HepG2 (cell line): ENCODE measurements around the gene MUCL3. TPM values are rescaled to one million over a fixed set of nuclear protein-coding genes. Genes with fewer than 3 reads are reported as not detected.

Experiments used
- ARNTL ChIP-seq: sonication (generic); formaldehyde crosslinking; IDR thresholded peaks from 2 replicates; pipeline ENCODE4 v1.4.0; 2020; ENCODE audit warnings: mild to moderate bottlenecking, missing genetic modification reagents
- ATF7-NPFF ChIP-seq: sonication (generic); formaldehyde crosslinking; IDR thresholded peaks from 2 replicates; pipeline ENCODE4 v1.8.1; 2023; ENCODE audit warnings: mild to moderate bottlenecking, low read depth, missing genetic modification reagents, moderate library complexity
- MED13 ChIP-seq: sonication (generic); formaldehyde crosslinking; IDR thresholded peaks from 2 replicates; pipeline ENCODE4 v1.5.0; 2020; ENCODE audit warnings: missing genetic modification reagents
- MTF1 ChIP-seq: sonication (generic); formaldehyde crosslinking; IDR thresholded peaks from 2 replicates; pipeline ENCODE4 v1.5.0; 2020; ENCODE audit warnings: missing genetic modification reagents
- PITX1 ChIP-seq: sonication (generic); formaldehyde crosslinking; IDR thresholded peaks from 2 replicates; pipeline ENCODE4 v1.5.1; 2020; ENCODE audit warnings: mild to moderate bottlenecking, missing genetic modification reagents
- REXO4 ChIP-seq: sonication (generic); formaldehyde crosslinking; IDR thresholded peaks from 2 replicates; pipeline ENCODE4 v1.8.0; 2022; ENCODE audit warnings: missing genetic modification reagents, mild to moderate bottlenecking, borderline replicate concordance
- SP4 ChIP-seq: sonication (generic); formaldehyde crosslinking; IDR thresholded peaks from 2 replicates; pipeline ENCODE4 v1.8.1; 2023; ENCODE audit warnings: mild to moderate bottlenecking, missing genetic modification reagents
- SRY ChIP-seq: sonication (generic); formaldehyde crosslinking; IDR thresholded peaks from 2 replicates; pipeline ENCODE4 v1.8.0; 2022; ENCODE audit warnings: mild to moderate bottlenecking, missing genetic modification reagents
- YEATS4 ChIP-seq: sonication (generic); formaldehyde crosslinking; IDR thresholded peaks from 2 replicates; pipeline ENCODE4 v1.4.0; 2020; ENCODE audit warnings: missing genetic modification reagents, borderline replicate concordance
- YY1 ChIP-seq: IDR thresholded peaks from 2 replicates; pipeline ENCODE4 v1.6.1; 2011; ENCODE audit warnings: low read length, low read depth, moderate library complexity, mild to moderate bottlenecking; ENCODE audit not compliant: insufficient read depth, insufficient replicate concordance
- ZNF296 ChIP-seq: sonication (generic); formaldehyde crosslinking; conservative IDR thresholded peaks from 2 replicates; pipeline ENCODE4 v1.5.0; 2020; ENCODE audit warnings: mild to moderate bottlenecking, missing genetic modification reagents
- ZNF501 ChIP-seq: sonication (generic); formaldehyde crosslinking; IDR thresholded peaks from 2 replicates; pipeline ENCODE4 v1.5.1; 2020; ENCODE audit warnings: mild to moderate bottlenecking, moderate library complexity, missing genetic modification reagents
- polyA plus RNA-seq, 8 experiments: library from polyadenylated mRNA; depleted of rRNA in 3 of 8; stranded (reverse) in 7 of 8; unstranded in 1 of 8; fragments of >200 nt; fragmentation: Illumina TruSeq in 4 of 8; extraction: Trizol in 4 of 8; gene quantifications; 2 replicates each; pipeline versions ENCODE4 v1.2.1 to v1.2.3, GENCODE V29; 2011 to 2016; ENCODE audit warnings: low read depth in 4 of 8, missing spikeins in 1 of 8, mixed read lengths in 1 of 8; ENCODE audit not compliant: insufficient read depth in 1 of 8
- total RNA-seq, 5 experiments: library from RNA; depleted of rRNA; stranded (reverse); fragments of >200 nt; fragmentation: Illumina TruSeq; extraction: Trizol; gene quantifications; 2 replicates each; pipeline ENCODE4 v1.2.3, GENCODE V29; 2016; ENCODE audit warnings: low read depth in 1 of 5
- TF ChIP-seq, protein P1 (sequence below): sonication (generic); formaldehyde crosslinking; IDR thresholded peaks from 2 replicates; pipeline ENCODE4 v1.4.0; 2020; ENCODE audit warnings: missing genetic modification reagents, borderline replicate concordance
- TF ChIP-seq, protein P2 (sequence below): sonication (generic); formaldehyde crosslinking; IDR thresholded peaks from 2 replicates; pipeline ENCODE4 v1.5.1; 2020; ENCODE audit warnings: mild to moderate bottlenecking, missing genetic modification reagents, moderate library complexity
- TF ChIP-seq, protein P3 (sequence below): sonication (generic); formaldehyde crosslinking; IDR thresholded peaks from 2 replicates; pipeline ENCODE4 v1.8.1; 2023; ENCODE audit warnings: mild to moderate bottlenecking, missing genetic modification reagents
- TF ChIP-seq, protein P4 (sequence below): sonication (generic); formaldehyde crosslinking; IDR thresholded peaks from 2 replicates; pipeline ENCODE4; 2020; ENCODE audit warnings: missing genetic modification reagents, mild to moderate bottlenecking, borderline replicate concordance

The MUCL3 gene
- total and polyA plus RNA-seq, 2 of the 13 experiments (the other 11 are each of a cell fraction or from before 2014, with no cell fraction given), result not detected

DNA sequence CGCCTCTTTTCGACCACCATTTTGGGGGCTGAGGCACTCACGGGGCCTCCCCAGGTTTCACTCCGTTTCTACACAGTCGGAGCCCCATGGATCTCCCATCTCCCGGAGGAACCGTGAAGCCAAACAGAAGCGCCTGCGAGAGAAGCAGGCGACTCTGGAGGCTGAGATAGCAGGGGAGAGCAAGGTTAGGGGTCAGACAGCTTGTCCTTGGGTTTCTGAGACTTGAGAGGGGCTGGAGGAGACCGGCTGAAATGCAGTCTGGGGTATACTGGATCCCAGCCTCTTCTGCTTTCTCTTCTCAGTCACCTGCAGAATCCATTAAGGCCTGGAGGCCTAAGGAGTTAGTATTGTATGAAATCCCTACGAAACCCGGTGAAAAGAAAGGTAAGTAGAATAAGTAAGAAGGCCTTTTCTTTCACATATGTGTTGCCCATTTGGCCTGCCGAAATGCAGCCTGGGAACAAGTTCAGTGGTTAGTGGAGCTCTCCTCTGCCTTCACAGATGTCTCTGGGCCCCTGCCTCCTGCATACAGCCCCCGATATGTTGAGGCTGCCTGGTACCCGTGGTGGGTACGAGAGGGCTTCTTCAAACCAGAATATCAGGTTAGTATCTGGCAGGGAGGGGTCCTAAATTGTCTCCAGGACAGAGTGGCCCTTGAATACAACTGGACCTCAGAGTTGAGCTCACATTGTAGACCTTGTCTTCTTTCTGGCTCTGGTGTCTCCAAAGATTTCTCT, 25.8 kb upstream of the MUCL3 start (continued):
- TF ChIP-seq SRY (CRISPR knock-in tag), result no peak
- peak; percentile 46 for TF ChIP-seq YY1
- TF ChIP-seq, protein P1, sequence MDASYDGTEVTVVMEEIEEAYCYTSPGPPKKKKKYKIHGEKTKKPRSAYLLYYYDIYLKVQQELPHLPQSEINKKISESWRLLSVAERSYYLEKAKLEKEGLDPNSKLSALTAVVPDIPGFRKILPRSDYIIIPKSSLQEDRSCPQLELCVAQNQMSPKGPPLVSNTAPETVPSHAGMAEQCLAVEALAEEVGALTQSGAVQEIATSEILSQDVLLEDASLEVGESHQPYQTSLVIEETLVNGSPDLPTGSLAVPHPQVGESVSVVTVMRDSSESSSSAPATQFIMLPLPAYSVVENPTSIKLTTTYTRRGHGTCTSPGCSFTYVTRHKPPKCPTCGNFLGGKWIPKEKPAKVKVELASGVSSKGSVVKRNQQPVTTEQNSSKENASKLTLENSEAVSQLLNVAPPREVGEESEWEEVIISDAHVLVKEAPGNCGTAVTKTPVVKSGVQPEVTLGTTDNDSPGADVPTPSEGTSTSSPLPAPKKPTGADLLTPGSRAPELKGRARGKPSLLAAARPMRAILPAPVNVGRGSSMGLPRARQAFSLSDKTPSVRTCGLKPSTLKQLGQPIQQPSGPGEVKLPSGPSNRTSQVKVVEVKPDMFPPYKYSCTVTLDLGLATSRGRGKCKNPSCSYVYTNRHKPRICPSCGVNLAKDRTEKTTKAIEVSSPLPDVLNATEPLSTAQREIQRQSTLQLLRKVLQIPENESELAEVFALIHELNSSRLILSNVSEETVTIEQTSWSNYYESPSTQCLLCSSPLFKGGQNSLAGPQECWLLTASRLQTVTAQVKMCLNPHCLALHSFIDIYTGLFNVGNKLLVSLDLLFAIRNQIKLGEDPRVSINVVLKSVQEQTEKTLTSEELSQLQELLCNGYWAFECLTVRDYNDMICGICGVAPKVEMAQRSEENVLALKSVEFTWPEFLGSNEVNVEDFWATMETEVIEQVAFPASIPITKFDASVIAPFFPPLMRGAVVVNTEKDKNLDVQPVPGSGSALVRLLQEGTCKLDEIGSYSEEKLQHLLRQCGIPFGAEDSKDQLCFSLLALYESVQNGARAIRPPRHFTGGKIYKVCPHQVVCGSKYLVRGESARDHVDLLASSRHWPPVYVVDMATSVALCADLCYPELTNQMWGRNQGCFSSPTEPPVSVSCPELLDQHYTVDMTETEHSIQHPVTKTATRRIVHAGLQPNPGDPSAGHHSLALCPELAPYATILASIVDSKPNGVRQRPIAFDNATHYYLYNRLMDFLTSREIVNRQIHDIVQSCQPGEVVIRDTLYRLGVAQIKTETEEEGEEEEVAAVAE (CRISPR knock-in tag), result no peak
- TF ChIP-seq REXO4 (CRISPR knock-in tag), result no peak
- TF ChIP-seq, protein P2, sequence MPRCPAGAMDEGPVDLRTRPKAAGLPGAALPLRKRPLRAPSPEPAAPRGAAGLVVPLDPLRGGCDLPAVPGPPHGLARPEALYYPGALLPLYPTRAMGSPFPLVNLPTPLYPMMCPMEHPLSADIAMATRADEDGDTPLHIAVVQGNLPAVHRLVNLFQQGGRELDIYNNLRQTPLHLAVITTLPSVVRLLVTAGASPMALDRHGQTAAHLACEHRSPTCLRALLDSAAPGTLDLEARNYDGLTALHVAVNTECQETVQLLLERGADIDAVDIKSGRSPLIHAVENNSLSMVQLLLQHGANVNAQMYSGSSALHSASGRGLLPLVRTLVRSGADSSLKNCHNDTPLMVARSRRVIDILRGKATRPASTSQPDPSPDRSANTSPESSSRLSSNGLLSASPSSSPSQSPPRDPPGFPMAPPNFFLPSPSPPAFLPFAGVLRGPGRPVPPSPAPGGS, result no peak
- TF ChIP-seq ATF7-NPFF (CRISPR knock-in tag), result peak; percentile 30; the same call in 1 of the 2 replicates
- TF ChIP-seq ZNF501, result peak; percentile 2; the same call in 1 of the 2 replicates
- TF ChIP-seq, protein P3, sequence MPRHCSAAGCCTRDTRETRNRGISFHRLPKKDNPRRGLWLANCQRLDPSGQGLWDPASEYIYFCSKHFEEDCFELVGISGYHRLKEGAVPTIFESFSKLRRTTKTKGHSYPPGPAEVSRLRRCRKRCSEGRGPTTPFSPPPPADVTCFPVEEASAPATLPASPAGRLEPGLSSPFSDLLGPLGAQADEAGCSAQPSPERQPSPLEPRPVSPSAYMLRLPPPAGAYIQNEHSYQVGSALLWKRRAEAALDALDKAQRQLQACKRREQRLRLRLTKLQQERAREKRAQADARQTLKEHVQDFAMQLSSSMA (CRISPR knock-in tag), result peak; percentile 71; the same call in 1 of the 2 replicates
- 0 out of 2 replicates have a peak, but pooled peaks have one; percentile 23 for TF ChIP-seq ARNTL (CRISPR knock-in tag)
- 0 out of 2 replicates have a peak, but pooled peaks have one; percentile 5 for TF ChIP-seq PITX1 (CRISPR knock-in tag)
- TF ChIP-seq, protein P4, sequence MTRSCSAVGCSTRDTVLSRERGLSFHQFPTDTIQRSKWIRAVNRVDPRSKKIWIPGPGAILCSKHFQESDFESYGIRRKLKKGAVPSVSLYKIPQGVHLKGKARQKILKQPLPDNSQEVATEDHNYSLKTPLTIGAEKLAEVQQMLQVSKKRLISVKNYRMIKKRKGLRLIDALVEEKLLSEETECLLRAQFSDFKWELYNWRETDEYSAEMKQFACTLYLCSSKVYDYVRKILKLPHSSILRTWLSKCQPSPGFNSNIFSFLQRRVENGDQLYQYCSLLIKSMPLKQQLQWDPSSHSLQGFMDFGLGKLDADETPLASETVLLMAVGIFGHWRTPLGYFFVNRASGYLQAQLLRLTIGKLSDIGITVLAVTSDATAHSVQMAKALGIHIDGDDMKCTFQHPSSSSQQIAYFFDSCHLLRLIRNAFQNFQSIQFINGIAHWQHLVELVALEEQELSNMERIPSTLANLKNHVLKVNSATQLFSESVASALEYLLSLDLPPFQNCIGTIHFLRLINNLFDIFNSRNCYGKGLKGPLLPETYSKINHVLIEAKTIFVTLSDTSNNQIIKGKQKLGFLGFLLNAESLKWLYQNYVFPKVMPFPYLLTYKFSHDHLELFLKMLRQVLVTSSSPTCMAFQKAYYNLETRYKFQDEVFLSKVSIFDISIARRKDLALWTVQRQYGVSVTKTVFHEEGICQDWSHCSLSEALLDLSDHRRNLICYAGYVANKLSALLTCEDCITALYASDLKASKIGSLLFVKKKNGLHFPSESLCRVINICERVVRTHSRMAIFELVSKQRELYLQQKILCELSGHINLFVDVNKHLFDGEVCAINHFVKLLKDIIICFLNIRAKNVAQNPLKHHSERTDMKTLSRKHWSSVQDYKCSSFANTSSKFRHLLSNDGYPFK, result peak; percentile 94
- TF ChIP-seq MTF1 (CRISPR knock-in tag), result 0 out of 2 replicates have a peak, but pooled peaks have one; percentile 1
- no peak for TF ChIP-seq YEATS4 (CRISPR knock-in tag)
- no peak; the same call in 1 of the 2 replicates for TF ChIP-seq ZNF296 (CRISPR knock-in tag)
- peak; percentile 38; the same call in 1 of the 2 replicates for TF ChIP-seq SP4 (CRISPR knock-in tag)
- peak; percentile 9; the same call in 1 of the 2 replicates for TF ChIP-seq MED13 (CRISPR knock-in tag)
